Ascending aorta (tissue), 2 donors: ENCODE results near the gene CNTNAP4. TPM values are rescaled to one million over a fixed set of nuclear protein-coding genes. Genes with fewer than 3 reads are reported as not detected.

ENCODE experiments used
- DNase-seq, 2 donors: peaks; one replicate each; pipeline ENCODE4 v3.0.0-alpha.2; 2019; ENCODE audit warnings: low spot score in 2 of 2
- H3K27ac ChIP-seq, 2 donors: fragments of 200-600 bp; sonication (generic); one replicate each; pipeline ENCODE4 v1.5.1; 2016 to 2017; ENCODE audit warnings: mild to moderate bottlenecking in 1 of 2
- H3K27me3 ChIP-seq: fragments of 200-600 bp; sonication (generic); one replicate; pipeline ENCODE4 v1.5.1; 2017
- H3K36me3 ChIP-seq, 2 donors: fragments of 200-600 bp; sonication (generic); one replicate each; pipeline ENCODE4 v1.5.1; 2016
- H3K4me1 ChIP-seq, 2 donors: fragments of 200-600 bp; sonication (generic); one replicate each; pipeline ENCODE4 v1.5.1; 2016 to 2017; ENCODE audit warnings: mild to moderate bottlenecking in 1 of 2
- H3K4me3 ChIP-seq, 2 donors: fragments of 200-600 bp; sonication (generic); one replicate each; pipeline ENCODE4 v1.5.1; 2016 to 2017; ENCODE audit warnings: mild to moderate bottlenecking in 1 of 2
- H3K9me3 ChIP-seq, 2 donors: fragments of 200-600 bp; sonication (generic); one replicate each; pipeline ENCODE4 v1.5.1; 2016
- CTCF ChIP-seq, 3 experiments: fragments of 200-600 bp in 2 of 3; fragments of 450-650 bp in 1 of 3; sonication (generic) in 2 of 3; IDR thresholded peaks; one replicate each; pipeline ENCODE4 v1.5.1; 2016 to 2019; ENCODE audit warnings: antibody characterized with exemption in 3 of 3, mild to moderate bottlenecking in 1 of 3, moderate library complexity in 1 of 3
- intact Hi-C: fragments of 100-400 bp; cut with DNase I; formaldehyde crosslinking; loops from one replicate; pipeline ENCODE4 v1.15.1; 2023
- total RNA-seq: library from RNA; depleted of rRNA; stranded (reverse); fragments of >200 nt; gene quantifications from one replicate; pipeline ENCODE4 v1.1.0, GENCODE V29; 2016

Gene CNTNAP4
- total RNA-seq, 1 donor from 2014 or later: not detected

- Histone ChIP-seq H3K9me3 (no peaks in the 10 kb centered on the region), H3K4me3 (no peak overlapping the region), H3K36me3 (no peaks in the 10 kb centered on the region), H3K27me3 (no peaks in the 10 kb centered on the region), H3K27ac (no peak overlapping the region), H3K4me1 (no peaks in the 10 kb centered on the region)
- DNase-seq: no peak
- intact Hi-C loops: no loop called here
- TF ChIP-seq CTCF (IDR thresholded peaks at IDR 0.05): no peak
These were observed 234.0 kb downstream of the CNTNAP4 start for GRCh38 chr16:76511203-76511602.

GRCh38 chr16:76518781-76519180 is 241.6 kb downstream of the CNTNAP4 start:
- H3K36me3 ChIP-seq: no peaks in the 10 kb centered on the region
- no peak overlapping the region for H3K4me3 ChIP-seq
- no peaks in the 10 kb centered on the region for H3K27me3 ChIP-seq
- H3K9me3 ChIP-seq: no peaks in the 10 kb centered on the region
- H3K4me1 ChIP-seq: no peaks in the 10 kb centered on the region
- H3K27ac ChIP-seq: no peak overlapping the region
- DNase-seq: no peak
- TF ChIP-seq CTCF (IDR thresholded peaks at IDR 0.05): no peak
- intact Hi-C loops: no loop called here

GRCh38 chr16:76524356-76524755 is 247.2 kb downstream of the CNTNAP4 start:
- H3K36me3 ChIP-seq: no peaks in the 10 kb centered on the region
- no peak overlapping the region for H3K4me3 ChIP-seq
- H3K27ac ChIP-seq: no peak overlapping the region
- no peak for DNase-seq
- intact Hi-C loops: no loop called here
- no peak for TF ChIP-seq CTCF (IDR thresholded peaks at IDR 0.05)
- H3K4me1 ChIP-seq: no peaks in the 10 kb centered on the region
- H3K9me3 ChIP-seq: no peaks in the 10 kb centered on the region
- no peaks in the 10 kb centered on the region for H3K27me3 ChIP-seq

- TF ChIP-seq CTCF (IDR thresholded peaks at IDR 0.05): no peak
- H3K36me3 ChIP-seq: no peaks in the 10 kb centered on the region
- H3K27me3 ChIP-seq: no peaks in the 10 kb centered on the region
- H3K4me1 ChIP-seq: no peaks in the 10 kb centered on the region
- no peak for DNase-seq
- no peaks in the 10 kb centered on the region for H3K9me3 ChIP-seq
- no peak overlapping the region for H3K27ac ChIP-seq
- H3K4me3 ChIP-seq: no peak overlapping the region
- intact Hi-C loops: no loop called here
These were observed 247.6 kb downstream of the CNTNAP4 start for GRCh38 chr16:76524769-76525168.

GRCh38 chr16:76527244-76527643 is 250.0 kb downstream of the CNTNAP4 start:
- H3K4me3 ChIP-seq: no peak overlapping the region
- H3K27me3 ChIP-seq: no peaks in the 10 kb centered on the region
- no peak overlapping the region for H3K27ac ChIP-seq
- intact Hi-C loops: no loop called here
- H3K9me3 ChIP-seq: no peaks in the 10 kb centered on the region
- no peak for DNase-seq
- H3K36me3 ChIP-seq: no peaks in the 10 kb centered on the region
- no peak for TF ChIP-seq CTCF (IDR thresholded peaks at IDR 0.05)
- H3K4me1 ChIP-seq: no peaks in the 10 kb centered on the region

- Histone ChIP-seq H3K9me3 (no peaks in the 10 kb centered on the region), H3K4me1 (no peaks in the 10 kb centered on the region), H3K4me3 (no peak overlapping the region), H3K36me3 (no peaks in the 10 kb centered on the region), H3K27ac (no peak overlapping the region), H3K27me3 (no peaks in the 10 kb centered on the region)
- intact Hi-C loops: no loop called here
- DNase-seq: no peak
- TF ChIP-seq CTCF (IDR thresholded peaks at IDR 0.05): no peak
These were observed 251.9 kb downstream of the CNTNAP4 start for GRCh38 chr16:76529120-76529519.
